ENCODE data around the gene TMEM205. TPM values are rescaled to one million over a fixed set of nuclear protein-coding genes. Genes with fewer than 3 reads are reported as not detected.
"Not testable (repeated sequence)": the region's sequence is repeated elsewhere in the genome, so short reads cannot be mapped to it uniquely, and the experiment has no call there.

The TMEM205 gene
- total RNA-seq, 1 donor from 2014 or later = 89.8 TPM

DNA sequence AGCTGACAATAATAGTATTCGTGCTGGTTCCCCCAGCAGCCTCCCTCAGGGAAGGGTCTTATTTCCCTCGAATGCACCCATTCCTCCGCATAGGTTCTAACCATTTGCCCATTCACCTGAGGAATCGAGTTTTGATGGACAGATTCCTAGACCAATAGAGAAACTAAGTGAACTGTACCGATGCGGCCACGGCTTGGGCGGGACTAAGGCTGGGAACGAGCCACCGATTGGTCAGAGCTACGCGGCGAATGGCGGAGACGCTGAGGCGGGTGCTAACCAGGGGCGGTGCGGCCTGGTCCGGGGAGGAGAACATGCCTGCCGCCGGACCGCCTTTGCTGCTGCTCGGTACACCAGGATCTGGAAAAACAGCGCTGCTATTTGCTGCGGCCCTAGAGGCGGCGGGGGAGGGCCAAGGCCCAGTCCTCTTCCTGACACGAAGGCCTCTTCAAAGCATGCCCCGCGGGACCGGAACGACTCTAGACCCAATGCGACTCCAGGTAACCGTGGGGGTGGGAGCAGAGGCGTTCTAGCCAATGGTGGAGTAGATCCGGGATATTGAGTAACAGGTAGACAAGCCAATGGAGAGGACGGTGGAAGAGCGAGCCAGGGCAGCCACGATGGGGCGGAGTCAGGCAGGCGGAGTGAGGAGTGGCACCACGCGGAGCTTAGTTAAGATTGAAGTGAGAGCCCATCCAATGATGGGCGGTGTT, 28.5 kb upstream of the TMEM205 start, which contains the start of gene SWSAP1:
Gene SWSAP1, plus strand, starts transcription at position 234 of the 710 bp plus-strand sequence. Its CDS starts 15 bp downstream, at position 249.
- intact Hi-C loops (cut with micrococcal nuclease) = no loop called here
- peak; percentile 96 for ATAC-seq
- peak; percentile 99 for DNase-seq

DNA sequence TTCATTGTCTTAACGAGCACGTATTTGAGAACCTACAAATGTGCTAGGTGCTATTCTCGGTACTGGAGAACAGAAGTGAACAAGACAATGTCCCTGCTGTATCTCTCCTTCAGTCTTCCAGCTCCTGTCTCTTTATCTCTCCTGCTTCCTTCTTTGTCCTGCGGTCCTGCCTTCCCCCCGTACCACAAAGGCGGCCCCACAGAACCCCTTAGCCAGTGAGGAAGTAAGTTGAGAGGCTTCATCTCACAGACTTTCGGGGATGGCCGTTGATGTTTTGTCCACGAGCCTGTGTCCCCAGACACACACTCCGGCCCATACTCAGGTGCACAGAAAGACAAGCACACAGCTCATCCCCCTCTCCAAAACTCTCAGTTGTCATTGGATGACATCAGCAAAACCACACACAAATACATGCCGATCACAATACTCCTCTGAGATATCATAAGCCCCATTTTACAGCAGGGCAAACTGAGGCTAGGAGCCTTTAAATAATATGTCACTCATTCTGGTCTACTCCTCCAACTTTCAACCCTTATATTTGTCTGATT, 27.9 kb upstream of the TMEM205 start:
- ATAC-seq = no peak
- no peak for DNase-seq
- intact Hi-C loops (cut with micrococcal nuclease) = no loop called here

DNA sequence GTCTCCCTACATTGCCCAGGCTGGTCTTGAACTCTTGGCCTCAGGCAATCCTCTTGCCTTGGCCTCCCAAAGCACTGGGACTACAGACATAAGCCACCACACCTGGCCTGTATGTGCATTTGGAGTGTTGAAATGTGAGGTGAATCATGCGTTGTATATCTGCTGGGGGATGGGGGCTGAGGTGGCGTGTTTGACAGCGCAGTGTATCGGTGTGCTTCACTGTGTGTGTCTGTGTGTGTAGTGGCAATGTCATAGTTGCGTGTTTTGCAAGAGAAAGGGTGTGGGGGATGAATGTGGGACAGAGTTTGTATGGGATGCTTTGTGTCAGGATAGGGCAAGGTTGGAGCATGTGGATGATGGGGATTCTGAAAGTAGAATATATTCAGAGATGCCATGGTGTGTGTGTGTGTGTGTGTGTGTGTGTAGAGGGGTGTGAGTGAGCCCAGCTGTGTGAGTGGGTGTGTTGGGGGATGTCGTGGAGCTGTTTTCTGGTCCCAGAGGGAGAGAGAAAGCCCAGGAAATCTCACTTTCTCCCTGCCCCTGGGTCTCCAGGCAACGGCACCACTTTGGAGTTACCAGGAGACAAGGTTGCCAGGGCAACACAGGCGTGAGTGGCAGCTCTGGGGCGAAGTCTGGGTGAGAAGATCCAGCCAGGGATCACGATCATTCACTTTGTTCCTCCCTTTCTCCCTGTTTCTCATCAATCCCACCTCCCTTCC, 27.3 kb upstream of the TMEM205 start:
- no peak for DNase-seq
- intact Hi-C loops (cut with micrococcal nuclease) = no loop called here
- no peak for ATAC-seq

DNA sequence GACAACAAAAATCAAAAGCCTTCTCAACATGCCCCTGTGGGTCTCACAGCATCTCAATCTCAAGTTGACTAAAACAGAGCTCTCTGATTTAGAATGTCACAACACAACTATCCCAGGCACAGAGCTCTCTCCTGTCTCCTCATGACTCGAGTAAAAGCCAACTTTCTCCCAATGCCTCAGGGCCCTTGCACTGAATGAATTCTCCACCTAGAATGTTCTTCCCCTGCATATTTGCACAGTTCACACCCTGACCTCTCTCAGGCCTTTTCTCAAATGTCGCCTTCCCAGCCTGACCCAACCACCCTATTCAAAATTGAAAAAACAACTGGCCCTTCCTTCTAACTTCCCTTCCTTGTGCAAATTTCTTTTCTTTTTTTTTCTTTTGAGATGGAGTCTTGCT, 24.7 kb upstream of the TMEM205 start:
- intact Hi-C loops (cut with micrococcal nuclease) = no loop called here
- no peak for ATAC-seq
- DNase-seq = no peak

DNA sequence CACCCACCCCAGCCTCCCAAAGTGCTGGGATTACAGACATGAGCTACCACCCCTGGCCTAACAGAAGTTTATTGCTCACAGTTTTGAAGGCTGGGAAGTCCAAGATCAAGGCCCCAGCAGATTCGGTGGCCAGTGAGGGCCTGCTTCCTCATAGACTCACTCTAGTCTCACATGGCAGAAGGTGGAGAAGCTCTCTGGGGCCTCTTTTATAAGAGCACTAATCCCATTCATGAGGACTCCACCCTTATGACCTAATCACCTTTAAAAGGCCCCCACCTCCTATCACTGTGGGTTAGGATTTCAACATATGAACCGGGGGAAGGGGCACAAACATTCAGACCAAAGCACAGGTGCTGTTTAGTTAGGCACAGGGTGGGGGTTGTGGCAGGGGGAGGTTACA, 21.5 kb upstream of the TMEM205 start:
- intact Hi-C loops (cut with micrococcal nuclease) = no loop called here

DNA sequence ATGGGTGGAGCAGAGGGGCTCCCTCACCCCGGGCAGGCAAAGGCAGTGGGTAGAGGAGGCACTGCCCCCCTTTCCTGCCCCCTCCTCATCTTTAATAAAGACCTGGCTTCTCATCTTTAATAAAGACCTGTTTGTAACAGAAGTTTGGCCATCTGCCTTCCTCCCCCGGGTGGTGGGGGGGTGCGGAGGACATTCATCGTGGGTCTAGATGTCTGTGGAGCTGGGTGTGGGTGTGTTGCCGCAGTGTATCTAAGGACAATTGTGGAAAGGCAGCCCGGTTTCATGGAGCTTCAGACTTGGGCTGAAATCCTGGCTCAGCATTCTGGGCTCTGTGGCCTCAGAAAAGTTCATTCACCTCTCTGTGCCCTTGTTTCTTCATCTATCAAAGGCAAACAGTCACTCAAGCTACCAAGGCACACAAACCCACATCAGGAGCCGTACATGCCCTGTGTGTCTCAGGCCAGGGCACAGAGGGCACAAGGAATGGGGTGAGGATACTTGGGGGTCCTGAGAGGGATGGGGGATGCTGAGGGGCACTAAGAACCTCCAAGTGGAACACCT, 19.6 kb upstream of the TMEM205 start:
- DNase-seq = no peak
- ATAC-seq = no peak
- intact Hi-C loops (cut with micrococcal nuclease) = no loop called here

More for the DNA sequence above, 21.5 kb upstream of the TMEM205 start:
- DNase-seq (no peak), ATAC-seq (no peak)

DNA sequence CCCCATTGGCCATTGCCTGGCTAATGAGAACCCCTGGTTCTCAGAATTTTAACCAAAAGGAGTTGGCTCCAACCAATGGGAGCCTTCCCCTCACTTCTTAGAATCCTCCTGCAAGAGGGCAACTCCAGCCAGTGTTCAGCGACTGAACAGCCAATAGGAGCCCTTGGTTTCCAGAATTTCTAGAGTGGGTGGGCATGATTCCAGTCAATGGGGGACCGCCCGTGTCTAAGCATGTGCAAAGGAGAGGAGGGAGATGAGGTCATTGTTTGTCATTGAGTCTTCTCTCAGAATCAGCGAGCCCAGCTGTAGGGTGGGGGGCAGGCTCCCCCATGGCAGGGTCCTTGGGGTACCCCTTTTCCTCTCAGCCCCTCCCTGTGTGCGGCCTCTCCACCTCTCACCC, 18.9 kb upstream of the TMEM205 start:
- ATAC-seq = no peak
- DNase-seq = no peak
- intact Hi-C loops (cut with micrococcal nuclease) = no loop called here

DNA sequence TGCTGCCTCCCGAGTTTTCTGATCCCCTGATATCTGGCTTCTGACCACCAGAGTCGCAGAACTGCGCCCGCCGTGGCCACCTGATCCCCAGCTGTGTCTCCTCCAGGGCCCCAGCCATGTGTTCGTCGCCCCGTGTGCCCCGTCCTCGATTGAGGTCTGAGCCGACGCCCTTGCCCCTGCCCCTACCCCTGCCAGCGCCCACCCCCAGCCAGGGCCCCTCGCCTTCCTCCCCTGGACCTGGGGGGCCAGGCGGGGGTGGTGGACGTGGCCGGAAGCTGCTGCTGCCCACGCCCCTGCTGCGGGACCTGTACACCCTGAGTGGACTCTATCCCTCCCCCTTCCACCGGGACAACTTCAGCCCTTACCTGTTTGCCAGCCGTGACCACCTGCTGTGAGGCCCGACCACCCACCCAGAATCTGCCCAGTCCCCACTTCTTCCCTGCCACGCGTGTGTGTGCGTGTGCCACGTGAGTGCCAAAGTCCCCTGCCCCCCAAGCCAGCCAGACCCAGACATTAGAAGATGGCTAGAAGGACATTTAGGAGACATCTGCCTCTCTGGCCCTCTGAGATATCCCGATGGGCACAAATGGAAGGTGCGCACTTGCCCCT, 18.3 kb upstream of the TMEM205 start:
- no peak for ATAC-seq
- no peak for DNase-seq
- intact Hi-C loops (cut with micrococcal nuclease) = no loop called here

DNA sequence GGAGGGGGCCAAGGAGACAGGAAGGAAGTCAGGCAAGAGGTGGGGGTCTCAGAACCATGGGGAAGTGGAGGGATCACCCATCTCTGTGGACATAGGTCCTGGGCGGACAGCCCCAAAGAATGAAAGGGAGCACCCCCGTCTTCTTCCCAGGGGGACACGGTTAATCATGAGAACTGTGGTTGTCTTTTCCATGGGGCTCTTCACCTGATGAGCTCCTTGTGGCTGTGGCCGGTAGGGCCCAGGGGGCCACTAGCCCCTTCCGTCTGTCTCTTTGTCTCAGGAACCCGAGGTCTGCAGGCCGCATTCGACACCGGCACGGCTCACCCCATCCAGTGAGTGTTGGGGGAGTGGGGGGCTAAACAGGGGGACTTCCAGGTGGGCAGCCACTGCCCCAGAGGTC, 17.8 kb upstream of the TMEM205 start:
- ATAC-seq (no peak), DNase-seq (no peak)
- intact Hi-C loops (cut with micrococcal nuclease) = no loop called here

DNA sequence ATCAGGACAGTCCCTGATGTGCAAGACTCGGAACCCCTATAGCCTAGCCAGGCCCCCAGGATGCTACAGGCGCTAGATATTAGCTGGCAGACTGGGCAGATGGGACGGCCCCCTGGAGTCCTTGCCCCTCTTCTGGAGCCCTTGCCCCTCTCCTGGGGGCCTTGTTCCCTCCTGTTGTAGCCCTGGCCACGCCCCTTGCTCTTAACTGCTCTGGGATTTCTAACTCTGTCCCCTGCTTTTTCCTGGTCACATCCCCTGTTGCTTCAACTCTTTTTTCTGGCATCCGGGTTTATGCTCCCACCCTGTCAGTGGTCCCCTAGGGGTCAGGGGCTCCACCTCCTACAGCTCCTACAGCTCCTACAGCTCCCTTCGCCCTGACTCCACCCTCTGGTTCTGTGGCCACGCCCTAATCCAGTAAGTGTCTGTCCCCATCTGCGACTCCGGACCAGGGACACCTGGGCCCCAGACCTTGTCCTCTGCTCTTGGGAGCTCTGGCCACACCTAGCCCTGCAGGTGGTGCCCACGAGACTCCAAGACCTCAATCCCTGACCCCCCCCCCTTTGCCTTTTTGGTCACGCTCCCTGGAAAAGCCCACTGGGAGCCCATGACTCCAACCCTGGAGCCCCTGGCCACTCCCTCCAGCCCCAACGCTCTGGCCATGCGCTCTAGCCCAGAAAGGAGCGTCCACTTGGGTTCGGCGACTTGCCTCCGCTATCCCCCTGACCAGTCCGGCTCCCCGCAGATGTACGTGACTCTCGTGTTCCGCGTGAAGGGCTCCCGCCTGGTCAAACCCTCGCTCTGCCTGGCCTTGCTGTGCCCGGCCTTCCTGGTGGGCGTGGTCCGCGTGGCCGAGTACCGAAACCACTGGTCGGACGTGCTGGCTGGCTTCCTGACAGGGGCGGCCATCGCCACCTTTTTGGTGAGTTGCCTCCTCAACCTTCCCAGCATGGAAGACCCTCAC, 16.0 kb upstream of the TMEM205 start:
- DNase-seq = no peak
- ATAC-seq = no peak
- intact Hi-C loops (cut with micrococcal nuclease) = no loop called here

DNA sequence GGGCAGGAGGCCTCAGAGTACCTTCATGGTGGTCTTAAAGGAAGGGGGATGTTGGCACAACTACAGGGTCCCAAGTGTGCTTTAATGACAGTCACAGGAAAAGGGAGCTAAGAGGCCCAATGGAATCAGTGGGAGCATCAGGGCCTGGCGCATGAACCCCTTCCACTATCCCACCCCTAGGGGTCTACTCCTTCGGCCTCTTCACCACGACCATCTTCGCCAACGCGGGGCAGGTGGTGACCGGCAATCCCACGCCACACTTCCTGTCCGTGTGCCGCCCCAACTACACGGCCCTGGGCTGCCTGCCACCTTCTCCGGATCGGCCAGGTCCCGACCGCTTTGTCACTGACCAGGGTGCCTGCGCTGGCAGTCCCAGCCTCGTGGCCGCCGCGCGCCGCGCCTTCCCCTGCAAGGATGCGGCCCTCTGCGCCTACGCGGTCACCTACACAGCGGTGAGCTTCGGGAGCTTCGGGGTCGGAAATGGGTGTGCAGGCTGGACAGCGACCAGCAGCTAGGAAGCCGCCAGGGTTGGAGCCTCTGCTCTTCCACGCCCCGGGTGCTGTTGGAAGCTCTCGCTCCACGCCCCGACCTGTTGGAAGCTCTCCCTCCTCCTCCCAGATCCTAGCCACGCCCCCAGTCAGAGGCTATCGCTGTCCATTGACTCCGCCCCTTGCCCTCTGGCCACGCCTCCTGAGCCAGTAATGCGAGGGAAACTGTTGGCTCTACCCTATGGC, 15.1 kb upstream of the TMEM205 start:
- intact Hi-C loops (cut with micrococcal nuclease) = no loop called here
- peak; percentile 39 for ATAC-seq
- DNase-seq = peak; percentile 61

DNA sequence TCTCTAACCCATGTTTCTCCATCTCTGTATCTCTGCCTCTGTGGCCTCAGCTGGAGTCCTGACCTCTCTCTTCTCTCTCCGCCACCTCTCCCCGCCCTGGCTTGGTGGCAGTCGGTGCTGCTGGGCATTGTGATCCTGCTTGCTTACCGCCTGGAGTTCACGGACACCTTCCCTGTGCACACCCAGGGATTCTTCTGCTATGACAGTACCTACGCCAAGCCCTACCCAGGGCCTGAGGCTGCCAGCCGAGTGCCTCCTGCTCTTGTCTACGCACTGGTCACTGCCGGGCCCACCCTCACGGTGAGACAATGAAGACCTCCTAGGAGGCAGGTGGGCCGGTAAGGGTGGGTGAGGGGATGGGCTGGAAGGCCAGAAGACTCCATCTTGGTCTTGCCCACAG, 13.4 kb upstream of the TMEM205 start:
- ATAC-seq (no peak), DNase-seq (no peak)
- intact Hi-C loops (cut with micrococcal nuclease) = no loop called here

DNA sequence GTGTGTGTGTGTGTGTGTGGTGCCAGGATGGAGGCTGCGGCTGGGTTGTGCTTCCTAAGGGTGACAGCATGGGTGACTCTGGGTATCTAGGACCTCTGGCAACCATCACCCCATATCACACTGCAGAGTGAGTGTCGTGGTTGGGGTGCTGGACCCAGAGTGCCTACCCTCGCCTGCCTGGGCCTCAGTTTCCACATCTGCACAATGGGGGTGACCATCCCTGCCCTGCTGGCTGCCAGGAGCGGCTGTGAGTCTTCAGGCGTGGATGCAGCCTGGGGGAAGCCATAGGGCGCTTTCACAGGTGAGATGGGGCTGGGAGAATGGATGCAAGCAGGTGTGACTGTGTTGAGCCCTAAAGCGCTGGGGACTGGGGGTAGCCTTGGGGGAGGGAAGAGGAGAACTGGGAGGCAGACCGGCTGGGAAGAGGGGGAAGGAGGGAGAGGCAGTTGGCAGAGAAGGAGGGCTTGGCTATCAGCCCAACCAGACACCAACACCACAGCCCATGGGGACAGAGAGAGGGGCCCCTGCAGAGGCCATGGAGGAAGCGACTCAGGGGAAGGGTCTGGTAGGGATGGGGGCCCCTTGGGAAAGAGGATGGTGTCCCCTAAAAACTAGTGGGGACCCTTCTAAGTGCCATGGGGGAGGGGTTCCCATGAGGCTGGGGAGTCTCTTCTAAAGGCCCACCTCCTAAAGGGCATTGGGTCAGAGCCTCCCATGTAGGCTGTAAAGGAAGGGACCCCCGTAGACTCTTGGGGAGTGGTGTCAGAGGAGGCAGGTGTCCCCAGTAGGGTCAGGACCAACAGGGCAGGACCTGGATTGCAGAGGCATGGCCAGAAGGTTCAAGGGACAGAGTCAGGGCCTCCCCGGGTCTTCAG, 10.8 kb upstream of the TMEM205 start:
- ATAC-seq (no peak), DNase-seq (no peak)
- intact Hi-C loops (cut with micrococcal nuclease) = no loop called here

DNA sequence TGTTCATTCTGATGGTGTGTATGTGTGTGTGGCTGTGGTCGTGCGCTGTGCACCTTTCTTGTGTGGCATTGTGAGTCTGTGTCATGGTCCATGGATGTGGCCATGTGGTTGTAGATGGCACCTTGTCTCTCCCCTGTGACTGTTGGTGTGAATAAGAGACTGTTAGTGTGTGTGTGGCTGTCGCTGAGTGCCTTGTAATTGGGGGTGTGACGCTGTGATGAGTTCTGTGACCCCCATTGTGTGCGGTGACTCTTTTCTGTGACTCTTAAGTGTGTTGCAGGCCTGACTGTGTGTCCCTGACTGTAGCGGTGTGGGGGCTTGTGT, 10.0 kb upstream of the TMEM205 start:
- DNase-seq = no peak
- intact Hi-C loops (cut with micrococcal nuclease) = no loop called here
- no peak for ATAC-seq

DNA sequence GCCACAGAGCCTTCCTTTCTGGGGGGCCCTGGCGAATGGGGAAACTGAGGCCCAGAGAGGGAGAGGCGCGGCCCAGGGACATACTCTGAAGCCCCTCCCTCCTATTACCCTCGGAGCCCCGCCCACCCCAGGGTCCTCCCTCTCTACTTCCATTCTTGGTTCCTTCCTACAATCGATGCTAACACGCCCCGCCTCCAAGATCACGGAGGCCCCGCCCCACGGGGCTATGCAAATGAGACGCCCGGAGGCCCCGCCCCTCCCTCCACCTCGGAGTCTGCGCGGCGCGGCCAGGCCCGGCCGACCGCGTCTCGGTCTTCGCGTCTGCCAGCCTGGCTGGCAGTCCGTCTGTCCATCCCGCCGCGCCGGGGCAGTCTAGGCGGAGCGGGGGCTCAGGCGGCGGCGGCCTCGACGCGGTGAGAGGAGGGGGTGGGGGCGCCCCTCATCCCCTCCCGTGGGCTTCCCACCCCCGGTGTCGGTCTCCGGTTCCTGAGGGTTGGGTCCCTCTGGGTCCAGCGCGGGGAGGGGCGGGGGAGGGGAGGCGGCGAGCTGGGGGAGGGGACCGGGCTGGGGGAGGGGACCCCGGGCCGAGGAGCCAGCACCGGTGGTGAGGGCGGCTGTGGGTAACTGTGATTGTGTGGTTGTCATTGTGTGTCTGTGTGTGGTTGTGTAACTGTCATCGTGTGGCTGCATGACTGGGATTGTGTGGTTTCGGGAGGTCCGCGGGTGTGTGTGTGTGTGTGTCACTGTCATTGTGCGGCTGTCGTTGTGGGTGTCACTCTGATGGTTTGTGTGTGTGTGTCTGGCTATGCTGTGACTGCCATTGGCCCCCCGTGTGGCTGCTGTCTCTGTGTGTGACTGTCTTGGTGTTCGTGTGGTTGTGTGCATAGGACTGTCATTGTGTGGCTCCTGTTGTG, 9.3 kb upstream of the TMEM205 start, which contains the start of gene PLPPR2:
Gene PLPPR2, plus strand, starts transcription at position 273 of the 914 bp plus-strand sequence. CDS start 2,242 bp downstream, outside the sequence.
- intact Hi-C loops (cut with micrococcal nuclease) = no loop called here
- DNase-seq (peak; percentile 97), ATAC-seq (peak; percentile 97)

DNA sequence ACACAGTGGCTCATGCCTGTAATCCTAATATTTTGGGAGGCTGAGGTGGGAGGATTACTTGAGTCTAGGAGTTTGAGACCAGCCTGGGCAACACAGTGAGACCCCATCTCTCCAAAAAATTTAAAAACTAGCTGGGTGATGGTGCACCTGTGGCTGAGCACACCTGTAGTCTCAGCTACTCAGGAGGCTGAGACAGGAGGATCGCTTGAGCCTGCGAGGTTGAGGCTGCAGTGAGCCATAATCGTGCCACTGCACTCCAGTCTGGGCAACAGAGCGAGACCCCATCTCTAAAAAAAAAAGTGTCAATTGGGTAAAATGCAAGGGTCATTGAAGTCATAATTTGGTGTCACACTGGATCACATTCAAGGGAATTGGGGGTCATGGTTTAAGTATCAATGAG, 8.0 kb upstream of the TMEM205 start:
- ATAC-seq; intact Hi-C loops (cut with micrococcal nuclease); DNase-seq: not testable (repeated sequence)
